HG02759 (cell line): Measurements from ENCODE around the gene SKIC3.
A peak's percentile ranks its signal among the peaks of the same experiment; 100 is the strongest.

Experiments
- ATAC-seq: cut with Tn5 transposase; IDR thresholded peaks from one replicate; pipeline ENCODE4 v1.9.1; 2021; ENCODE audit warnings: mild to moderate bottlenecking, moderate library complexity; ENCODE audit not compliant: unreplicated experiment

SKIC3 gene

GRCh38 chr5:95554647-95555548 lies at the start of gene SKIC3, which contains the start of gene ARSK:
Gene SKIC3 (minus strand): TSS chr5:95554977. CDS start chr5:95547150, 7,827 bp downstream.
Gene ARSK (plus strand): TSS chr5:95555101. CDS start chr5:95555279, 178 bp downstream.
- ATAC-seq = peak; percentile 92

- ATAC-seq = no peak
Measured at GRCh38 chr5:95600557-95600956, 45.8 kb upstream of the SKIC3 start.

- ATAC-seq = no peak
Measured at GRCh38 chr5:95599252-95599651, 44.5 kb upstream of the SKIC3 start.

- no peak for ATAC-seq
Measured at GRCh38 chr5:95595289-95595931, 40.6 kb upstream of the SKIC3 start.

GRCh38 chr5:95591490-95591901 lies 36.7 kb upstream of the SKIC3 start:
- ATAC-seq = peak; percentile 97

GRCh38 chr5:95590880-95591279 lies 36.1 kb upstream of the SKIC3 start:
- no peak for ATAC-seq

- no peak for ATAC-seq
Measured at GRCh38 chr5:95583992-95584391, 29.2 kb upstream of the SKIC3 start.

GRCh38 chr5:95581576-95581975 lies 26.8 kb upstream of the SKIC3 start:
- no peak for ATAC-seq

- ATAC-seq = no peak
Measured at GRCh38 chr5:95572016-95572415, 17.2 kb upstream of the SKIC3 start.

- ATAC-seq = no peak
Measured at GRCh38 chr5:95565280-95565920, 10.6 kb upstream of the SKIC3 start.

GRCh38 chr5:95564450-95564849 lies 9.7 kb upstream of the SKIC3 start:
- ATAC-seq = no peak

- ATAC-seq = no peak
Measured at GRCh38 chr5:95563367-95563766, 8.6 kb upstream of the SKIC3 start.

GRCh38 chr5:95562282-95562681 lies 7.5 kb upstream of the SKIC3 start:
- ATAC-seq = no peak

- ATAC-seq = no peak
Measured at GRCh38 chr5:95557841-95558240, 3.1 kb upstream of the SKIC3 start.

GRCh38 chr5:95555553-95555952 lies 776 bp upstream of the SKIC3 start:
- ATAC-seq = no peak

- ATAC-seq = peak; percentile 29
Measured at GRCh38 chr5:95554331-95554646, 488 bp downstream of the SKIC3 start.

- no peak for ATAC-seq
Measured at GRCh38 chr5:95549030-95549429, 5.7 kb downstream of the SKIC3 start.

GRCh38 chr5:95543017-95543705 lies 11.6 kb downstream of the SKIC3 start:
- no peak for ATAC-seq

GRCh38 chr5:95537501-95537900 lies 17.3 kb downstream of the SKIC3 start:
- no peak for ATAC-seq

- no peak for ATAC-seq
Measured at GRCh38 chr5:95533761-95534160, 21.0 kb downstream of the SKIC3 start.

GRCh38 chr5:95533106-95533505 lies 21.7 kb downstream of the SKIC3 start:
- no peak for ATAC-seq
